ENCODE measurements around the gene ZNF829. TPM values are rescaled to one million over a fixed set of nuclear protein-coding genes. Genes with fewer than 3 reads are reported as not detected.

Gene ZNF829
- 1 to 10 TPM; 3.8 to 4.4 TPM for total RNA-seq
- polyA plus RNA-seq (2013, experiment 1 of 2): 2.6 TPM
- 3.3 TPM for polyA plus RNA-seq (2013, experiment 2 of 2)
- 6.9 to 34.1 (median 18.7) reads per million in 172 experiments for total RNA-seq

DNA sequence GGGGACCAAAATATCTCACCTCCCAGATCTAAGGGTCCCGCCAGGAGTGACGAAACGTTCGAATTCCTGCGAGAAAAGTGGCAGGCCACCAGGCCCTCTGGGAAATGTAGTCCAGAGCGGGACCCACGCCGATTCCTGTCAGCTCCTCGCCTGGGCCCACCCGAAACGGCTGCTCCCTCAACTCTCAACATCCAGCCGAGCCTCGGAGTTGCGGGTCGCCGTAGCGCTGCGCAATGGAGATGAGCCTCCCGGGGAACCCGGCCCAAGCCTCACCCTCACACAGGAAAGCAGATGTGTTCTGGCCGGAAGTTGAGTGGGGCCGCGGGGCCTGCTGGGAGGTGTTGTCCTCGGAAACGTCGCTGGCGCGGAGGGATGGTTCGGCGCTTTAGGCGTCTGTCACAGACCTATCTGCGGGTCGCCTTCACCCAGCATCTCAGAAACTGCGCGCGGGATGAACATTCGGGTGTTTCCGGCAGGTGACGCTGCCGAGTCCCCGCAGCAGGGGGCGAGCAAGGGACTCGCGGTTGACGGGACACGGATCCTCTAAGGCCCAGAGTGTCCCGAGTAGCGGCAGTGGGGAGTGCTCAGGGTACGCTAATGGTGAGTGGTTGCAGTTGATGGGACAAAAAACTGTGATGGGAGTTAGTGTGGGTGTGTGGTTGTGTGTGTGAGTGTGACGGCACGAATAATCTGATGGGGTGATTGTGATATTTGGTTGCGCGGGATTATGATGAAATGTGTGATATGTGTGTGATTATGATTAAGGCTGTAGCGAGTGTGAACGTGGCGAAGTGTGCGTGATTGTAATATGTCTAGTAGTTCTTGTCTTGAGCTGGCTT lies at the start of gene ZNF829, which contains the start of gene ZNF568:
Gene ZNF829 (minus strand): TSS at position 300 of the 839 bp plus-strand sequence. CDS start 1,124 bp downstream, outside the sequence.
Gene ZNF568 (plus strand): TSS at position 341 of the 839 bp plus-strand sequence. CDS start 6,439 bp downstream, outside the sequence.
- H3K9me3 Mint-ChIP-seq: peaks cover 12% of the 10 kb centered on the region
- Histone ChIP-seq H3K4me3 (ENCODE audit: low read length) (peak within 1 kb of the TSS; percentile 92), H3K9me3 (ENCODE audit: control insufficient read depth in 1 of 2, insufficient read depth in 1 of 2, low read length in 2 of 2) (peaks cover 6 to 14% of the 10 kb centered on the region in 2 experiments), H3K4me1 (ENCODE audit: insufficient read depth, low read length) (peaks cover 19% of the 10 kb centered on the region), H3K36me3 (ENCODE audit: insufficient read depth, low read length) (peaks cover 37% of the 10 kb centered on the region), H3K27me3 (ENCODE audit: control insufficient read depth in 1 of 2, insufficient read depth in 2 of 2, low read length in 2 of 2) (no peaks in the 10 kb centered on the region), H3K27ac (ENCODE audit: low read depth in 1 of 2, low read length in 2 of 2) (peak within 1 kb of the TSS; percentile 89 to 97)
- ATAC-seq (ENCODE audit: poor library complexity): peak; percentile 97
- TF ChIP-seq CTCF (IDR thresholded peaks at IDR 0.05): peak; percentile 74
- H3K27me3 Mint-ChIP-seq: no peaks in the 10 kb centered on the region
- peak within 1 kb of the TSS; percentile 90 for H3K4me3 Mint-ChIP-seq
- DNase-seq: peak; percentile 83 to 97 (median 90)
- peak within 1 kb of the TSS; percentile 88 for H3K27ac Mint-ChIP-seq
- intact Hi-C loops (cut with DNase I, micrococcal nuclease): loop anchor here (1.0 to 5.0 kb wide), 15 partner anchors 57 to 551 kb away; partner anchors contain the start of genes ZFP14 (in 2 of the 2), ZNF345 (in 2 of the 2), ZNF585B (in 2 of the 2) and ZNF790 (in 2 of the 2)
- CTCF ChIA-PET: interaction anchor here (1.3 to 1.5 kb wide), 2 partner anchors 57 to 162 kb away, joined by 4 read pairs; partner anchors contain the start of gene ZNF420
- H3K36me3 Mint-ChIP-seq (ENCODE audit: low read depth): peaks cover 87% of the 10 kb centered on the region
- peaks cover 44% of the 10 kb centered on the region for H3K4me1 Mint-ChIP-seq (ENCODE audit: low read depth)
- POLR2A ChIA-PET: interaction anchor here (0.6 to 1.4 kb wide), 17 partner anchors 17 to 701 kb away, joined by 3 to 7 read pairs (median 3); partner anchors contain the start of genes ZNF146, ZNF345, ZNF382 and ZNF420

- H3K27me3 Mint-ChIP-seq: no peaks in the 10 kb centered on the region
These were observed 47.2 kb upstream of the ZNF829 start for GRCh38 chr19:36963280-36963679.

More at GRCh38 chr19:36963280-36963679, 47.2 kb upstream of the ZNF829 start:
- H3K36me3 ChIP-seq (ENCODE audit: insufficient read depth, low read length): no peaks in the 10 kb centered on the region
- Mint-ChIP-seq H3K36me3 (ENCODE audit: low read depth) (peaks cover 64% of the 10 kb centered on the region), H3K9me3 (peaks cover 19% of the 10 kb centered on the region), H3K27ac (no peak overlapping the region), H3K4me1 (ENCODE audit: low read depth) (no peaks in the 10 kb centered on the region), H3K4me3 (no peak overlapping the region)
- CTCF ChIA-PET: no interaction called here
- H3K4me3 ChIP-seq (ENCODE audit: low read length): no peak overlapping the region
- H3K4me1 ChIP-seq (ENCODE audit: insufficient read depth, low read length): no peaks in the 10 kb centered on the region
- ATAC-seq (ENCODE audit: poor library complexity) (no peak), DNase-seq (no peak)
- H3K27ac ChIP-seq (ENCODE audit: low read depth in 1 of 2, low read length in 2 of 2): no peak overlapping the region
- no peak for TF ChIP-seq CTCF (IDR thresholded peaks at IDR 0.05)
- intact Hi-C loops (cut with DNase I, micrococcal nuclease): no loop called here
- peaks cover 42% of the 10 kb centered on the region in 2 experiments for H3K9me3 ChIP-seq (ENCODE audit: control insufficient read depth in 1 of 2, insufficient read depth in 1 of 2, low read length in 2 of 2)
- no peaks in the 10 kb centered on the region for H3K27me3 ChIP-seq (ENCODE audit: control insufficient read depth in 1 of 2, insufficient read depth in 2 of 2, low read length in 2 of 2)
- POLR2A ChIA-PET: no interaction called here

Measured in CD4-positive, alpha-beta T cell (primary cell).